ENCODE data around the gene HAUS7. TPM values are rescaled to one million over a fixed set of nuclear protein-coding genes. Genes with fewer than 3 reads are reported as not detected.

HAUS7 gene
- total RNA-seq, 1 donor, result 10.8 TPM

- TF ChIP-seq, protein P1, sequence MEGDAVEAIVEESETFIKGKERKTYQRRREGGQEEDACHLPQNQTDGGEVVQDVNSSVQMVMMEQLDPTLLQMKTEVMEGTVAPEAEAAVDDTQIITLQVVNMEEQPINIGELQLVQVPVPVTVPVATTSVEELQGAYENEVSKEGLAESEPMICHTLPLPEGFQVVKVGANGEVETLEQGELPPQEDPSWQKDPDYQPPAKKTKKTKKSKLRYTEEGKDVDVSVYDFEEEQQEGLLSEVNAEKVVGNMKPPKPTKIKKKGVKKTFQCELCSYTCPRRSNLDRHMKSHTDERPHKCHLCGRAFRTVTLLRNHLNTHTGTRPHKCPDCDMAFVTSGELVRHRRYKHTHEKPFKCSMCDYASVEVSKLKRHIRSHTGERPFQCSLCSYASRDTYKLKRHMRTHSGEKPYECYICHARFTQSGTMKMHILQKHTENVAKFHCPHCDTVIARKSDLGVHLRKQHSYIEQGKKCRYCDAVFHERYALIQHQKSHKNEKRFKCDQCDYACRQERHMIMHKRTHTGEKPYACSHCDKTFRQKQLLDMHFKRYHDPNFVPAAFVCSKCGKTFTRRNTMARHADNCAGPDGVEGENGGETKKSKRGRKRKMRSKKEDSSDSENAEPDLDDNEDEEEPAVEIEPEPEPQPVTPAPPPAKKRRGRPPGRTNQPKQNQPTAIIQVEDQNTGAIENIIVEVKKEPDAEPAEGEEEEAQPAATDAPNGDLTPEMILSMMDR (IDR thresholded peaks at IDR 0.05; ENCODE audit: insufficient read depth, low read depth, low read length), result no peak
- no peak for DNase-seq (ENCODE audit: low read depth)
- no peak overlapping the region for H3K4me3 ChIP-seq (ENCODE audit: low read depth, low read length)
Measured at GRCh38 chrX:153440556-153441135, 29.7 kb downstream of the HAUS7 start.

DNA sequence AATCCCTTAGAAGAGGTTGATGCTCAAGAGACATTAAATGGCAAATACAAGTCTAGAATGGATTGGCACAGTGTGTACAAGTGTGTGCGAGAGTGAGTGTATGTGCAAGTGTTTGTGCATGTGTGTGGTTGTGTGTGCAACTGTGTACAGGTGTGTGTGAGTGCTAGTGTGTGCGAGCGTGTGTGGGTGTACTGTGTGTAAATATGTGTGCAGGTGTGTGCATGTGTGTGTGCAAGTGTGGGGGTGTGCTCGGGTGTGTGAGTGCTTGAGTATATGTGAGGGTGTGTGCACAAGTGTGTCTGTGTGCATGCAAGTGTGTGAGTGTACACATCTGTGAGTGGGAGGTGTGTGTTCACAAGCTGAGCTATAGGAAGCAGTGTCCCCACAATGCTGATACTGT is 30.4 kb downstream of the HAUS7 start:
- DNase-seq (ENCODE audit: low read depth), result no peak
- TF ChIP-seq, protein P1 (IDR thresholded peaks at IDR 0.05; ENCODE audit: insufficient read depth, low read depth, low read length), result no peak

DNA sequence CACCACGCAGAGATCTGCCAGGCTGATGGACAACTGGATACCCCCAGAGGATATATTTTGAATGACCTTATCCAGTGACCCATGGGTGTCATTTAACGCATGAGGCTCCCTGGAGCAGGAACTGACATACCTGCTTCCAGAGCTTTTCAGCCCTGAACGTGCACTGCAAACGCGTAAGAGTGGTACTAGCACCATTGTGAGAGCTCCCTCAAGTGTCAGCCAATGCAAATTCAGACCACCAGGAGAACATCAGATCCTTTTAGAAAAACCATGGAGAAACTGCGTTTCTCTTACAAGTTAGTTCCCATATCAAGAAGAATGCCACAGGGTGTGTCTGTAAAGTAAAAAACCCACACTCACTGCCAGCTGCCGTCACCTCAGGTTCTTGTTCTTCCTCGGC is 31.8 kb downstream of the HAUS7 start:
- TF ChIP-seq, protein P1 (IDR thresholded peaks at IDR 0.05; ENCODE audit: insufficient read depth, low read depth, low read length), result peak; percentile 47
- no peak overlapping the region for H3K4me3 ChIP-seq (ENCODE audit: low read depth, low read length)
- peak; percentile 27 for DNase-seq (ENCODE audit: low read depth)

More for the DNA sequence above, 30.4 kb downstream of the HAUS7 start:
- no peak overlapping the region for H3K4me3 ChIP-seq (ENCODE audit: low read depth, low read length)

- DNase-seq (ENCODE audit: low read depth), result no peak
Measured at GRCh38 chrX:153435845-153436244, 34.5 kb downstream of the HAUS7 start.

GRCh38 chrX:153434801-153435200 is 35.6 kb downstream of the HAUS7 start:
- TF ChIP-seq, protein P1 (IDR thresholded peaks at IDR 0.05; ENCODE audit: insufficient read depth, low read depth, low read length), result no peak
- no peak for DNase-seq (ENCODE audit: low read depth)
- H3K4me3 ChIP-seq (ENCODE audit: low read depth, low read length), result no peak overlapping the region

More at GRCh38 chrX:153435845-153436244, 34.5 kb downstream of the HAUS7 start:
- H3K4me3 ChIP-seq (ENCODE audit: low read depth, low read length), result no peak overlapping the region
- TF ChIP-seq, protein P1 (IDR thresholded peaks at IDR 0.05; ENCODE audit: insufficient read depth, low read depth, low read length), result no peak

DNA sequence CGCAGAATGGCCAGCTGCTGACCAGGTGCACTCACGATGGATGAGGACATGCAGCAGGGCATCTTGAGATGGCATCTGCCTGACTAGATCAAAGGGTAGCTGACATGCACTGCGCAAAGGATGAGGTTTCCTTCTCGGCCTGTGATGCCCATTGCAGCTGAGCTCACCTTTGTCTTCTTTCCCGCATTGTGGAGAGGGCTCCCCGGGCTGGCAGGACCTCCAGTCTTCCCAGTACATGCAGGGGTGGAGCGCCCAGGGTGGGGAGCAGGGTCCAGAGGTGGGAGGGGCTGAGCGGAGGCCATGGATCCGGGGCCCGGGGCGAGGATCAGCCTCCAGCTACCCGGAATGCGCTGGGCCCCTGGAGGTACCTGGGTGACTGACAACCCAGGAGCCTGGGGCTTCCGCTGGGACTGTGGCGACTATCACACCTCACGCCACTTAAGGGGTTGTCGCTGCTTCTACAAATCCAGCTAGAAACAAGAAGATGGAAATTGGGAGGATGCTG is 36.5 kb downstream of the HAUS7 start:
- TF ChIP-seq, protein P1 (IDR thresholded peaks at IDR 0.05; ENCODE audit: insufficient read depth, low read depth, low read length), result no peak
- no peak for DNase-seq (ENCODE audit: low read depth)

More for the DNA sequence above, 36.5 kb downstream of the HAUS7 start:
- no peak overlapping the region for H3K4me3 ChIP-seq (ENCODE audit: low read depth, low read length)
